Mesothelial cell of epicardium (in vitro differentiated cells): Measurements from ENCODE around the gene LUZP1. TPM values are rescaled to one million over a fixed set of nuclear protein-coding genes. Genes with fewer than 3 reads are reported as not detected.

Experiments used
- DNase-seq, 2 experiments: peaks; one replicate each; pipeline ENCODE4 v3.0.0; 2021; ENCODE audit warnings: low spot score in 2 of 2; ENCODE audit not compliant: unreplicated experiment in 2 of 2
- H3K27ac Mint-ChIP-seq: 2 replicates; pipeline ENCODE4 v1.8.0; 2021; ENCODE audit warnings: mixed read lengths
- H3K27me3 Mint-ChIP-seq: 2 replicates; pipeline ENCODE4 v1.8.0; 2021; ENCODE audit warnings: low read depth, mixed read lengths
- H3K36me3 Mint-ChIP-seq: 2 replicates; pipeline ENCODE4 v1.8.0; 2021; ENCODE audit warnings: mixed read lengths
- H3K4me1 Mint-ChIP-seq: 2 replicates; pipeline ENCODE4 v1.8.0; 2021; ENCODE audit warnings: mixed read lengths
- H3K4me3 Mint-ChIP-seq: 2 replicates; pipeline ENCODE4 v1.8.0; 2021; ENCODE audit warnings: mild to moderate bottlenecking, moderate library complexity, mixed read lengths
- H3K9me3 Mint-ChIP-seq: 2 replicates; pipeline ENCODE4 v1.8.0; 2021; ENCODE audit warnings: mixed read lengths
- CTCF ChIP-seq: fragments of 200-600 bp; sonication (generic); IDR thresholded peaks from one replicate; pipeline ENCODE4 v1.5.0; 2021; ENCODE audit warnings: antibody characterized with exemption; ENCODE audit not compliant: unreplicated experiment
- total RNA-seq: library from RNA; stranded (reverse); gene quantifications from 3 replicates; pipeline ENCODE4 v1.2.1, GENCODE V29; 2021

The LUZP1 gene
- total RNA-seq, 1 donor from 2014 or later: 67.6 TPM

GRCh38 chr1:23097316-23097715 is 71.3 kb downstream of the LUZP1 start:
- Mint-ChIP-seq H3K4me1 (peaks cover 14% of the 10 kb centered on the region), H3K4me3 (no peak overlapping the region)
- no peak for DNase-seq

GRCh38 chr1:23092447-23092846 is 76.2 kb downstream of the LUZP1 start:
- H3K4me1 Mint-ChIP-seq: no peaks in the 10 kb centered on the region
- TF ChIP-seq CTCF: no peak
- no peak for DNase-seq
- no peak overlapping the region for H3K27ac Mint-ChIP-seq
- H3K9me3 Mint-ChIP-seq: peaks cover 6% of the 10 kb centered on the region
- no peak overlapping the region for H3K4me3 Mint-ChIP-seq
- H3K27me3 Mint-ChIP-seq: no peaks in the 10 kb centered on the region
- peaks cover 50% of the 10 kb centered on the region for H3K36me3 Mint-ChIP-seq

More at GRCh38 chr1:23097316-23097715, 71.3 kb downstream of the LUZP1 start:
- TF ChIP-seq CTCF: no peak
- peaks cover 6% of the 10 kb centered on the region for H3K9me3 Mint-ChIP-seq
- H3K36me3 Mint-ChIP-seq: peaks cover 23% of the 10 kb centered on the region
- H3K27me3 Mint-ChIP-seq: no peaks in the 10 kb centered on the region
- no peak overlapping the region for H3K27ac Mint-ChIP-seq

GRCh38 chr1:23091545-23091944 is 77.1 kb downstream of the LUZP1 start:
- no peak for TF ChIP-seq CTCF
- H3K27ac Mint-ChIP-seq: no peak overlapping the region
- peaks cover 6% of the 10 kb centered on the region for H3K9me3 Mint-ChIP-seq
- H3K4me3 Mint-ChIP-seq: no peak overlapping the region
- H3K36me3 Mint-ChIP-seq: peaks cover 58% of the 10 kb centered on the region
- no peaks in the 10 kb centered on the region for H3K27me3 Mint-ChIP-seq
- no peak for DNase-seq
- H3K4me1 Mint-ChIP-seq: no peaks in the 10 kb centered on the region

- no peak for TF ChIP-seq CTCF
These were observed 78.6 kb downstream of the LUZP1 start for GRCh38 chr1:23090056-23090455.

GRCh38 chr1:23088027-23088426 is 80.6 kb downstream of the LUZP1 start:
- Mint-ChIP-seq H3K27ac (no peak overlapping the region), H3K4me1 (no peaks in the 10 kb centered on the region), H3K9me3 (no peaks in the 10 kb centered on the region), H3K36me3 (peaks cover 47% of the 10 kb centered on the region), H3K27me3 (no peaks in the 10 kb centered on the region), H3K4me3 (no peak overlapping the region)
- no peak for TF ChIP-seq CTCF
- DNase-seq: no peak

More at GRCh38 chr1:23090056-23090455, 78.6 kb downstream of the LUZP1 start:
- Mint-ChIP-seq H3K9me3 (no peaks in the 10 kb centered on the region), H3K27ac (no peak overlapping the region), H3K27me3 (no peaks in the 10 kb centered on the region), H3K4me1 (no peaks in the 10 kb centered on the region), H3K4me3 (no peak overlapping the region), H3K36me3 (peaks cover 54% of the 10 kb centered on the region)
- DNase-seq: no peak

- no peaks in the 10 kb centered on the region for H3K27me3 Mint-ChIP-seq
- no peaks in the 10 kb centered on the region for H3K9me3 Mint-ChIP-seq
- DNase-seq: no peak
- TF ChIP-seq CTCF: no peak
- H3K4me3 Mint-ChIP-seq: no peak overlapping the region
- peaks cover 48% of the 10 kb centered on the region for H3K36me3 Mint-ChIP-seq
- no peak overlapping the region for H3K27ac Mint-ChIP-seq
- no peaks in the 10 kb centered on the region for H3K4me1 Mint-ChIP-seq
These were observed 83.0 kb downstream of the LUZP1 start for GRCh38 chr1:23085696-23086095.
